Transverse colon (tissue), 4 donors: ENCODE measurements around the gene TMEM44. TPM values are rescaled to one million over a fixed set of nuclear protein-coding genes. Genes with fewer than 3 reads are reported as not detected.

Source experiments
- DNase-seq: peaks from one replicate; pipeline ENCODE4 v3.0.0-alpha.2; 2019
- H3K27ac ChIP-seq, 4 donors: fragments of 200-600 bp; sonication (generic); 2 replicates each; pipeline ENCODE4 v1.5.1; 2016 to 2018; ENCODE audit warnings: inconsistent platforms in 4 of 4
- H3K27me3 ChIP-seq: fragments of 200-600 bp; sonication (generic); 2 replicates; pipeline ENCODE4 v1.5.1; 2017; ENCODE audit warnings: inconsistent platforms
- H3K36me3 ChIP-seq, 4 donors: fragments of 200-600 bp; sonication (generic); 2 replicates each; pipeline ENCODE4 v1.5.1; 2017 to 2019; ENCODE audit warnings: inconsistent platforms in 4 of 4
- H3K4me1 ChIP-seq, 4 donors: fragments of 200-600 bp; sonication (generic); 2 replicates each; pipeline ENCODE4 v1.5.1; 2017 to 2020; ENCODE audit warnings: inconsistent platforms in 4 of 4
- H3K4me3 ChIP-seq, 4 donors: fragments of 200-600 bp; sonication (generic); 1 replicate in 1 of 4; 2 replicates in 3 of 4; pipeline versions ENCODE4 v1.5.1 to v1.6.1; 2017 to 2019; ENCODE audit warnings: inconsistent platforms in 4 of 4
- H3K9me3 ChIP-seq, 2 donors: fragments of 200-600 bp; sonication (generic); 2 replicates each; pipeline ENCODE4 v1.5.1; 2017 to 2019; ENCODE audit warnings: inconsistent platforms in 2 of 2
- EP300 ChIP-seq: sonication (generic); formaldehyde crosslinking; IDR thresholded peaks from one replicate; pipeline ENCODE4 v1.6.1; 2017; ENCODE audit warnings: antibody characterized with exemption, low read depth
- POLR2A ChIP-seq: fragments of 450-650 bp; IDR thresholded peaks from one replicate; pipeline ENCODE4 v1.6.1; 2016; ENCODE audit warnings: antibody characterized with exemption, mild to moderate bottlenecking, moderate library complexity
- POLR2AphosphoS5 ChIP-seq, 3 donors: sonication (generic); formaldehyde crosslinking; IDR thresholded peaks; one replicate each; pipeline ENCODE4 v1.6.1; 2016; ENCODE audit warnings: antibody characterized with exemption in 3 of 3
- WGBS, 2 donors: methylation state at CpG; one replicate each; pipeline ENCODE4 v1.1.5; 2018; ENCODE audit warnings: low coverage in 1 of 2; 5-methylcytosine and 5-hydroxymethylcytosine counted together
- in situ Hi-C, 4 donors: fragments of 200-750 bp; cut with MboI; loops; one replicate each; pipeline versions ENCODE4 v1.15.0 to v1.15.1; 2017; ENCODE audit warnings: low sequenced_read_pairs in 3 of 4, low pct_ligation_motif_present in 1 of 4, low pct_unique_long_range_greater_than_20kb in 1 of 4
- intact Hi-C: fragments of 100-400 bp; cut with DNase I; formaldehyde crosslinking; loops from one replicate; pipeline ENCODE4 v1.15.1; 2023; ENCODE audit warnings: low total_unique reads
- total RNA-seq, 4 donors: library from RNA; depleted of rRNA; stranded (reverse); fragments of >200 nt; gene quantifications; one replicate each; pipeline ENCODE4 v1.1.0, GENCODE V29; 2016
- TF ChIP-seq, protein P1 (sequence below), 5 experiments: fragments of 200-600 bp in 3 of 5; fragments of 450-650 bp in 2 of 5; sonication (generic) in 3 of 5; IDR thresholded peaks; 1 replicate in 2 of 5; 2 replicates in 3 of 5; pipeline ENCODE4 v1.5.1; 2016 to 2017; ENCODE audit warnings: antibody characterized with exemption in 5 of 5, inconsistent platforms in 3 of 5, mild to moderate bottlenecking in 2 of 5, moderate library complexity in 1 of 5

The TMEM44 gene
- total RNA-seq, 4 donors from 2014 or later = 52.0 to 101 (median 58.8) TPM

DNA sequence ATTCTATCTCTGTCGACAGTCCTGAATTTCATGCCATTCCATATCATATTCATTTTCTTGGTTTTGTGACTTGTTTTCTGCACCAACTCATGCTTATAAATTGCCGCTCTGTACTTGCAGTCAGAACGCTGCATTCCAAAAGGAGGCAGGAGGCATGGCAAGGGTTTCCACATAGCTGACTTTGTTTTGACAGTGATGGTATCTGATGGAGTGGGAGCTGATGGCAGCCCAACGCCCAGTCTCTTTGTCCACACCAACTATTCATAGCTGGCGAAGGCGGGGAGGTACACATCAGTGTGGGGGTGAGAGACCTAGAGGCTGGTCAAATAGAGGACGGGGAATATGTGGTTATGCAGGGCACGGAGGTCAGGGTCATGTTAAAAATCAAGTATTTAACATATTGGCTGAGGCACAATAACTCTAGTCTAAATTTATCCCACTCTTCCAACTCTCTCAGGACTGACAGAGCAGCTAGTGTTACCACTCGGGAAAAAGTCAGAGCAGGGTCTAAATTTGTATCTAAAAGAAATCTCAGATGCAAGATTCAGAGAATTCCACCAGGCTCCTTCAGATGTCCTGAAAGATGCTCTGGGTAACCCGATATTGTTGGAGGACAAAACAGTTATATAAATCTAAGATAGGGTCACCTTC lies 78.6 kb downstream of the TMEM44 start:
- in situ Hi-C loops = no loop called here
- TF ChIP-seq, protein P1, sequence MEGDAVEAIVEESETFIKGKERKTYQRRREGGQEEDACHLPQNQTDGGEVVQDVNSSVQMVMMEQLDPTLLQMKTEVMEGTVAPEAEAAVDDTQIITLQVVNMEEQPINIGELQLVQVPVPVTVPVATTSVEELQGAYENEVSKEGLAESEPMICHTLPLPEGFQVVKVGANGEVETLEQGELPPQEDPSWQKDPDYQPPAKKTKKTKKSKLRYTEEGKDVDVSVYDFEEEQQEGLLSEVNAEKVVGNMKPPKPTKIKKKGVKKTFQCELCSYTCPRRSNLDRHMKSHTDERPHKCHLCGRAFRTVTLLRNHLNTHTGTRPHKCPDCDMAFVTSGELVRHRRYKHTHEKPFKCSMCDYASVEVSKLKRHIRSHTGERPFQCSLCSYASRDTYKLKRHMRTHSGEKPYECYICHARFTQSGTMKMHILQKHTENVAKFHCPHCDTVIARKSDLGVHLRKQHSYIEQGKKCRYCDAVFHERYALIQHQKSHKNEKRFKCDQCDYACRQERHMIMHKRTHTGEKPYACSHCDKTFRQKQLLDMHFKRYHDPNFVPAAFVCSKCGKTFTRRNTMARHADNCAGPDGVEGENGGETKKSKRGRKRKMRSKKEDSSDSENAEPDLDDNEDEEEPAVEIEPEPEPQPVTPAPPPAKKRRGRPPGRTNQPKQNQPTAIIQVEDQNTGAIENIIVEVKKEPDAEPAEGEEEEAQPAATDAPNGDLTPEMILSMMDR (IDR thresholded peaks at IDR 0.05) = no peak
- no peak for TF ChIP-seq POLR2A
- H3K4me3 ChIP-seq = no peak overlapping the region
- H3K27me3 ChIP-seq = no peaks in the 10 kb centered on the region
- H3K36me3 ChIP-seq = no peaks in the 10 kb centered on the region
- no peaks in the 10 kb centered on the region for H3K9me3 ChIP-seq
- DNase-seq = no peak
- H3K27ac ChIP-seq = no peak overlapping the region
- intact Hi-C loops = loop anchor here (10.0 kb wide), 1 partner anchor 960 kb away; no protein-coding TSS in a partner anchor
- 80 to 85% methylated on average over 6 to 10 of the region's 10 CpGs for WGBS, 2 donors
- H3K4me1 ChIP-seq = no peaks in the 10 kb centered on the region

DNA sequence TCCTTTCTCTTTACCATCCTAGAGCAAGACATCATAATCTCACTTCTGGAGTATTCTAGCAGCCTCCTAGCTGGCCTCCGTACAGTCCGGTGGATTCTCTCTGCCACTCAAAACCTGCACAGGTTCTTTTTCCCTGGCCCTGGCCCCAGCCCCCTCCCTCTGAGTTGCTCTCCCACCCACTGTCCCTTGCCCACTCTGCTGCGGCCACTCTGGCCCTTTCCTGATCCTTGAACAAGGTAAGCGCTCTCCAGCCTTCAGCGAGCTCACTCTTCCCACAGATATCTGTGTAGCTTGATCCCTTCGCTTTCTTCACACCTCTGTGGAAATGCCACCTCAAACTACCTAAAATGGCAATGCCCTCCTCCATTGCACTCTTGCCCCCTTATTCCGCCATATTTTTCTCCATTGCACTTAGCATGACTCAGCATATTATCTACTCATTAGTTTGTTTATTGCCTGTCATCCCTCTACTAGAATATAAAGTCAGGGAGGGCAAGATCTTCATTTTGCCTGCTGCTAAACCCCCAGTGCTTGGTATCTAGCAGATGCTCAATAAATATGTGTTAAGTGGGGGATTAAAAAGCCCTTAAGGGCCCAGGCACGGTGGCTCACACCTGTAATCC lies 80.8 kb downstream of the TMEM44 start:
- Histone ChIP-seq H3K27me3 (no peaks in the 10 kb centered on the region), H3K27ac (no peak overlapping the region), H3K4me3 (no peak overlapping the region), H3K36me3 (no peaks in the 10 kb centered on the region), H3K9me3 (no peaks in the 10 kb centered on the region), H3K4me1 (no peaks in the 10 kb centered on the region)
- TF ChIP-seq POLR2A (no peak), EP300 (no peak), POLR2AphosphoS5 (IDR thresholded peaks at IDR 0.05) (no peak)
- TF ChIP-seq, protein P1 (IDR thresholded peaks at IDR 0.05) = no peak
- intact Hi-C loops (loop anchor here (10.0 kb wide), 1 partner anchor 962 kb away; no protein-coding TSS in a partner anchor), in situ Hi-C loops (no loop called here)
- no peak for DNase-seq
- 91 to 96% methylated on average over 7 to 8 of the region's 8 CpGs for WGBS, 2 donors

DNA sequence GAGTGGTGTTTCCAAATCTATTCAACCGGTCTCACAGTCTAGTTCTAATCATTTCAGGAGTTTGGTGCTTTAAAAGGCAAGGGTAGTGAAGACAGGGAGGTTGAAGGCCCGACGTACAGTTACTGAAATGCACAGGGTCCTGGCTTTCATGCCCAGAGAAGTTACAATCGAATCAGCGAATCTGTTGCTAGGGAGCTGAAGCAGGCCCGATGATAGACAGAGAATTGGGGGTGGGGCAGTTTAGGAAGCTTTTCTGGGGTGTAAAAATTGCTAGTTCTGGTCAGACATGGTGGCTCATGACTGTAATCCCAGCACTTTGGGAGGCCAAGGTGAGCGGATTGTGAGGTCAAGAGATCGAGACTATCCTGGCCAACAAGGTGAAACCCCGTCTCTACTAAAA lies 83.4 kb downstream of the TMEM44 start:
- WGBS, 2 donors = 60 to 91% methylated on average over 1 to 9 of the region's 9 CpGs
- Histone ChIP-seq H3K27ac (no peak overlapping the region), H3K4me1 (no peaks in the 10 kb centered on the region), H3K4me3 (no peak overlapping the region), H3K36me3 (no peaks in the 10 kb centered on the region), H3K27me3 (no peaks in the 10 kb centered on the region), H3K9me3 (no peaks in the 10 kb centered on the region)
- DNase-seq = no peak
- intact Hi-C loops (loop anchor here (10.0 kb wide), 1 partner anchor 965 kb away; no protein-coding TSS in a partner anchor), in situ Hi-C loops (no loop called here)
- no peak for TF ChIP-seq EP300
- TF ChIP-seq, protein P1 (IDR thresholded peaks at IDR 0.05) = no peak
- TF ChIP-seq POLR2A = no peak
- no peak for TF ChIP-seq POLR2AphosphoS5 (IDR thresholded peaks at IDR 0.05)

DNA sequence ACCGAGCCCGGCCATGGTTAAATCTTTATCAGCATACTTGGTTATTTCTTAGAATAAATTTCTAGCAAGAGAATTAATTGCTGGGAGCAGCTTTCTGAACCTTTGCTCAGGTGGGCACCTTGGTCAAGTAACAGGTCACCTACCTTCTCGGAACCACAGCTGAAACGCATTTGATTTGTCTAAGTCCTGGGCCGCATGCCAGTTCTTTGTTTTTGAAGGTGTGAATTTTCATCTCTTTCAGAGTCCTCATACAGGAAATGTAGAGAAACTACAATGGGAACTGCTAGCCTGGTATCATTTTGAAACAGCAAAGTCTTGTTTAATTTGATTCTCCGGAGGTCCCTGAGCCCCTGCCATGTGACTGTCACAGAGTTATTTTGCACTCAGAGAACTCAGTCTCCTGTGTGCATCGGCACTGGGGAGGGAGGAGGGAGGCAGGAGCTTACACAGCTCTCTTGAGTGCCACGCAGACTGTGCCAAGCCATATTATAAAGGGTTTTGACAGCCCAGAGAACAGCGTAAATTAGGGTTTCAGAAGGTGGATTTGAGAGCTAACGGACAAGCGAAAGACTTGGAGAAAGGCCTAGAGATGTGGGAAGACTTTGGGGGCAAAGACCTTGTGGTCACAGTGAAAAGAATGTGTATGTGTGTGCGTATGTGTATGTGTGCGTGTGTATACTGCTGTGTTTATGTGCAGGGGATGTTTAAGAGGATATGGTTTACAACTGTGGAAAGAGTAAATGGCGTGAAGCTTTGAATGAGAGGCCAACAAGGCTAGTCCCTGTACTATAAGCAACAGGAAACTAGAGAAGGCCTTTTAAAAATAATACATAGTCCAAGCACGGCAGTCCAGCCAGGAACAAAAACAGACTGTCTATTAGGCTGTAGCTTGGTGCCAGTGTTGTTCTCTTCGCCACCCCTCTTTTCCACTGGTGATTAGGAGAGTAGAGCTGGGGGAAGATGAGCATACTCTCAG lies 84.6 kb downstream of the TMEM44 start:
- no peak for DNase-seq
- in situ Hi-C loops (no loop called here), intact Hi-C loops (no loop called here)
- H3K27me3 ChIP-seq = no peaks in the 10 kb centered on the region
- 76 to 82% methylated on average over 9 to 16 of the region's 16 CpGs for WGBS, 2 donors
- H3K27ac ChIP-seq = no peak overlapping the region
- H3K36me3 ChIP-seq = no peaks in the 10 kb centered on the region
- no peaks in the 10 kb centered on the region for H3K4me1 ChIP-seq
- no peaks in the 10 kb centered on the region for H3K9me3 ChIP-seq
- no peak for TF ChIP-seq EP300
- TF ChIP-seq, protein P1 (IDR thresholded peaks at IDR 0.05) = no peak
- no peak overlapping the region for H3K4me3 ChIP-seq
